Activated CD8-positive, alpha-beta T cell treated with anti-CD3 and anti-CD28 coated beads for 36 hours (primary cell): Measurements from ENCODE around the gene ABCB8. TPM values are rescaled to one million over a fixed set of nuclear protein-coding genes. Genes with fewer than 3 reads are reported as not detected.

Source experiments
- ATAC-seq: fragments of 200-7000 bp; cut with Tn5 transposase; one replicate; pipeline ENCODE4 v1.10.0; 2021; ENCODE audit warnings: mild to moderate bottlenecking, moderate library complexity
- CTCF ChIA-PET: fragments of 350-600 bp; sonication (Branson Sonifier 250); formaldehyde crosslinking; loops from one replicate; lab custom pipeline; 2021; ENCODE audit warnings: antibody characterized with exemption; lab: Charles Lee
- POLR2A ChIA-PET: fragments of 350-600 bp; sonication (Branson Sonifier 250); formaldehyde crosslinking; loops from one replicate; lab custom pipeline; 2021; ENCODE audit warnings: antibody characterized with exemption; lab: Charles Lee
- DNase-seq: peaks from one replicate; pipeline ENCODE4 v3.0.0-alpha.2; 2020
- H3K27ac Mint-ChIP-seq: one replicate; pipeline ENCODE4 v1.8.0; 2021; ENCODE audit warnings: mild to moderate bottlenecking, mixed read lengths
- H3K27me3 Mint-ChIP-seq: one replicate; pipeline ENCODE4 v1.8.0; 2021; ENCODE audit warnings: mixed read lengths
- H3K36me3 Mint-ChIP-seq: one replicate; pipeline ENCODE4 v1.8.0; 2021; ENCODE audit warnings: low read depth, mixed read lengths
- H3K4me1 Mint-ChIP-seq: one replicate; pipeline ENCODE4 v1.8.0; 2021; ENCODE audit warnings: low read depth, mixed read lengths
- H3K4me3 Mint-ChIP-seq: one replicate; pipeline ENCODE4 v1.8.0; 2021; ENCODE audit warnings: mild to moderate bottlenecking, moderate library complexity, mixed read lengths
- H3K9me3 Mint-ChIP-seq: one replicate; pipeline ENCODE4 v1.8.0; 2021; ENCODE audit warnings: mixed read lengths
- intact Hi-C: fragments of 100-400 bp; cut with micrococcal nuclease; formaldehyde crosslinking; loops from one replicate; pipeline ENCODE4 v1.10.0; 2022
- total RNA-seq, 2 experiments: library from RNA; stranded (reverse); gene quantifications; one replicate each; pipeline ENCODE4 v1.2.3, GENCODE V29; 2021
- TF ChIP-seq, protein P1 (sequence below): fragments of 200-600 bp; IDR thresholded peaks from one replicate; pipeline ENCODE4 v1.8.0; 2022; ENCODE audit warnings: antibody characterized with exemption, mild to moderate bottlenecking

ABCB8 gene
- total RNA-seq, 2 experiments from 2014 or later, result 41.4 to 47.5 TPM

DNA sequence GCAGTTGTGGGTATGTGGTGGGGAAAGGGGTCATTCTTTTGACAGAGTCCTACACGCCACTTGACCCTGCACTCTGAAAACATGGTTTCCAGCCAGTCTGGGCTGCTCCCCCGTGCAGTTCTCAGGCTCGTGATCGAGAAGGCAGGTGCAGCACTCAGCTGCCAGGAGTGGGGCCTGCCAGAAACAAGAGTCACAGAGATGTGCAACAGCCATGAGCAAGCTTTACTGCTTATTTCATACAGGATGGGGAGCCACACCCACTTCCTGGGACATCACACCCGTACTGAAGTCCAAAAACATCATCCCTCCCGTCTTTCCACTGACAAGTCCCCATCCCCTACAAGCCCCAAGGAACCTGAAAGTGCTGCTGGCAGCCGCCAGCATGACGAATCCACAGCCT is 13.3 kb upstream of the ABCB8 start:
- Mint-ChIP-seq H3K27me3 (peaks cover 3% of the 10 kb centered on the region), H3K36me3 (peaks cover 14% of the 10 kb centered on the region), H3K27ac (peak overlapping the region; percentile 90), H3K4me1 (peaks cover 78% of the 10 kb centered on the region), H3K4me3 (peak overlapping the region; percentile 75), H3K9me3 (no peaks in the 10 kb centered on the region)
- DNase-seq, result peak; percentile 59
- ChIA-PET POLR2A (interaction anchor here (0.6 to 1.6 kb wide), 4 partner anchors 11 to 70 kb away, joined by 3 to 4 read pairs (median 4); no protein-coding TSS in a partner anchor), CTCF (interaction anchor here (0.6 to 8.6 kb wide), 5 partner anchors 15 to 109 kb away, joined by 3 to 73 read pairs (median 4); partner anchors contain the start of gene ABCB8)
- TF ChIP-seq, protein P1, sequence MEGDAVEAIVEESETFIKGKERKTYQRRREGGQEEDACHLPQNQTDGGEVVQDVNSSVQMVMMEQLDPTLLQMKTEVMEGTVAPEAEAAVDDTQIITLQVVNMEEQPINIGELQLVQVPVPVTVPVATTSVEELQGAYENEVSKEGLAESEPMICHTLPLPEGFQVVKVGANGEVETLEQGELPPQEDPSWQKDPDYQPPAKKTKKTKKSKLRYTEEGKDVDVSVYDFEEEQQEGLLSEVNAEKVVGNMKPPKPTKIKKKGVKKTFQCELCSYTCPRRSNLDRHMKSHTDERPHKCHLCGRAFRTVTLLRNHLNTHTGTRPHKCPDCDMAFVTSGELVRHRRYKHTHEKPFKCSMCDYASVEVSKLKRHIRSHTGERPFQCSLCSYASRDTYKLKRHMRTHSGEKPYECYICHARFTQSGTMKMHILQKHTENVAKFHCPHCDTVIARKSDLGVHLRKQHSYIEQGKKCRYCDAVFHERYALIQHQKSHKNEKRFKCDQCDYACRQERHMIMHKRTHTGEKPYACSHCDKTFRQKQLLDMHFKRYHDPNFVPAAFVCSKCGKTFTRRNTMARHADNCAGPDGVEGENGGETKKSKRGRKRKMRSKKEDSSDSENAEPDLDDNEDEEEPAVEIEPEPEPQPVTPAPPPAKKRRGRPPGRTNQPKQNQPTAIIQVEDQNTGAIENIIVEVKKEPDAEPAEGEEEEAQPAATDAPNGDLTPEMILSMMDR, result no peak
- intact Hi-C loops, result no loop called here
- no peak for ATAC-seq

- ChIA-PET POLR2A (no interaction called here), CTCF (interaction anchor here (1.2 to 8.6 kb wide), 4 partner anchors 14 to 96 kb away, joined by 3 to 73 read pairs (median 17); partner anchors contain the start of gene ABCB8)
- intact Hi-C loops, result no loop called here
- Mint-ChIP-seq H3K36me3 (peaks cover 14% of the 10 kb centered on the region), H3K27me3 (peaks cover 10% of the 10 kb centered on the region), H3K9me3 (no peaks in the 10 kb centered on the region), H3K27ac (peak overlapping the region; percentile 20), H3K4me1 (peaks cover 68% of the 10 kb centered on the region), H3K4me3 (no peak overlapping the region)
- TF ChIP-seq, protein P1, result no peak
- DNase-seq (no peak), ATAC-seq (no peak)
Measured at GRCh38 chr7:151015967-151016366, 12.3 kb upstream of the ABCB8 start.

DNA sequence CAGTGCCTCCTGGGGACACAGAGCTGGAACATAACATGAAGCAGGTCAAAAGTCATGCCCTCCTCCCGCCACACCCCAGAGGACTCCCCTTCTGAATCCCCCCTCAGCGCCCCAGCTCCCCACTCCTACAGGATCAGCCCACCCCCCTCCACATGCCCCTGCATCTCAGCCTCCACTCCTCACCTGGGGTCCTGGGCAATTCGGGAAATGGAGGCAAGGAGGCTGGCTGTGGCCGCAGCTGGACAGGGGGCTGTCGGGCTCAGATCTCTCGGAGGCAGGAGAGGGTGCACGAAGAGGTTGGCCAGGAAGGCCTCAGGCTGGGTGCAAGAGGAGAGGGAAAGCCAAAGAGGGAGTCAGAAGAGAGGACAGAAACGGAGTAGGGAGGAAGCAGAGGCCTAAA is 11.7 kb upstream of the ABCB8 start:
- intact Hi-C loops, result no loop called here
- Mint-ChIP-seq H3K27ac (peak overlapping the region; percentile 20), H3K4me1 (peaks cover 65% of the 10 kb centered on the region), H3K27me3 (peaks cover 10% of the 10 kb centered on the region), H3K36me3 (peaks cover 14% of the 10 kb centered on the region), H3K4me3 (peak overlapping the region; percentile 79), H3K9me3 (no peaks in the 10 kb centered on the region)
- ATAC-seq (no peak), DNase-seq (no peak)
- POLR2A ChIA-PET, result interaction anchor here (0.9 kb wide), 1 partner anchor 22 kb away, joined by 3 read pairs; no protein-coding TSS in a partner anchor
- CTCF ChIA-PET, result interaction anchor here (1.2 to 8.6 kb wide), 7 partner anchors 8 to 95 kb away, joined by 3 to 73 read pairs (median 22); partner anchors contain the start of gene ABCB8
- TF ChIP-seq, protein P1, result no peak

DNA sequence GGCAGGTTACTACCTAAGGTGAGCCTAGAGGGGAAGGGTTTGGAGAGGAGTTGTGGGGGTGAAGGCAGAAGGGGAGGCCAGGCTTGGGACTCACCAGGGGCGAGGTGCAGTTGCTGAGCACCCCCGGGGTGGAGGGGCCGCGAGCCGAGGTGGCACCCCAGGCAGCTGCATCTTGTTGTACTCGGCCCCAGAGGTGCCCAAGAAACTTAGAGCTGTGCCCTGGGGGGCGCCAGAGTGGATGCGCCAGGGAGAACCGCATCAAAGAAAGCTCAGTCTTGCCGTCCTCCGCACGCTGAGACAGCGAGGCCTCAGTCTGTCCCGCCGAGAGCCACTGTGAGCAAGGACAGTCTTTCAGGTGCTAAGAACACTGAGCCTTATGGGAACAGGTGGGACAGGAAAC is 11.3 kb upstream of the ABCB8 start:
- H3K4me3 Mint-ChIP-seq, result peak overlapping the region; percentile 79
- peaks cover 14% of the 10 kb centered on the region for H3K36me3 Mint-ChIP-seq
- H3K4me1 Mint-ChIP-seq, result peaks cover 61% of the 10 kb centered on the region
- TF ChIP-seq, protein P1, result no peak
- H3K27ac Mint-ChIP-seq, result peak overlapping the region; percentile 75
- CTCF ChIA-PET, result interaction anchor here (1.0 to 8.6 kb wide), 8 partner anchors 8 to 95 kb away, joined by 3 to 73 read pairs (median 14); partner anchors contain the start of genes ABCB8 and FASTK
- ATAC-seq (no peak), DNase-seq (peak; percentile 34)
- intact Hi-C loops, result no loop called here
- H3K9me3 Mint-ChIP-seq, result no peaks in the 10 kb centered on the region
- POLR2A ChIA-PET, result interaction anchor here (0.9 kb wide), 1 partner anchor 22 kb away, joined by 3 read pairs; no protein-coding TSS in a partner anchor
- H3K27me3 Mint-ChIP-seq, result peaks cover 10% of the 10 kb centered on the region

DNA sequence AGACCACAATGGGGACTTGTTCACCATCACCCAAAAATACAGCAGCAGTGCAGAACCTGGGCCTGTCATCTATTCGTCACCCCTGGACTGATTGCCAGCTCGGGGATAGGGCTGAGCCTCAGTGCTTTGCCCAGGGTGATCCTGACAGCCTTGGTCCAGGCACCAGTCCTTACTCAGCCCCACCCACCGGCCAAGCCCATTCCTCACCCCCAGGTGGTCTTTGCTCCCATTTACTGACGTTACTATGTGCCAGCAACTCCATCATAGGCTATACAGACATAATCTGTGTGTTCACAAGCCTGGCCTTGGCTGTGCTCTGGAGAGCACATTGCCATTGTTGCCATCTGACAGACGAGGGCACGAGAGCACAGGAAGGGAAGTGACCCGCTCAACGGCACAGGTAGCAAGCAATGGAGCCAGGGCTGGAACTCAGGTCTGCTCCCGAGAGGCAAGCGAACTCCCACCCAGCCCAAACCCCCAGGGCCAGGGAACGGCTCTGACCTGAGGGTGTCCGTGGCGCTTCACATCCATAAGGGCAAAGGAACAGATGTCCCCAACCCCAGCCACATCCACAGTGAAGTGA is 10.8 kb upstream of the ABCB8 start:
- Mint-ChIP-seq H3K4me3 (peak overlapping the region; percentile 79), H3K36me3 (peaks cover 14% of the 10 kb centered on the region), H3K9me3 (no peaks in the 10 kb centered on the region), H3K27ac (peak overlapping the region; percentile 75), H3K27me3 (peaks cover 10% of the 10 kb centered on the region), H3K4me1 (peaks cover 57% of the 10 kb centered on the region)
- TF ChIP-seq, protein P1, result no peak
- intact Hi-C loops, result no loop called here
- ATAC-seq (no peak), DNase-seq (peak; percentile 37)
- CTCF ChIA-PET, result interaction anchor here (0.7 to 8.6 kb wide), 18 partner anchors 9 to 94 kb away, joined by 3 to 73 read pairs (median 5); partner anchors contain the start of genes ABCB8 and FASTK
- POLR2A ChIA-PET, result interaction anchor here (0.6 to 3.5 kb wide), 5 partner anchors 9 to 486 kb away, joined by 3 to 20 read pairs (median 5); partner anchors contain the start of gene ABCB8
